Muscle layer of duodenum (tissue), 2 donors: ENCODE data around the gene SLC27A3.
A peak's percentile ranks its signal among the peaks of the same experiment; 100 is the strongest.

Experiments used
- H3K27ac ChIP-seq: one replicate; pipeline ENCODE4 v1.7.0; 2013; ENCODE audit warnings: mild to moderate bottlenecking, low read length
- H3K27me3 ChIP-seq: one replicate; pipeline ENCODE4 v1.7.0; 2013; ENCODE audit warnings: low read depth, mild to moderate bottlenecking, control low read depth, low read length
- H3K36me3 ChIP-seq, 2 donors: one replicate each; pipeline ENCODE4 v1.7.0; 2013; ENCODE audit warnings: low read length in 2 of 2, control low read depth in 1 of 2, mild to moderate bottlenecking in 1 of 2; ENCODE audit not compliant: insufficient read depth in 2 of 2, control insufficient read depth in 1 of 2
- H3K4me1 ChIP-seq, 2 donors: one replicate each; pipeline ENCODE4 v1.7.0; 2013; ENCODE audit warnings: low read length in 2 of 2, mild to moderate bottlenecking in 2 of 2, control low read depth in 1 of 2, moderate library complexity in 1 of 2; ENCODE audit not compliant: insufficient read depth in 2 of 2, control insufficient read depth in 1 of 2
- H3K4me3 ChIP-seq, 2 donors: one replicate each; pipeline ENCODE4 v1.7.0; 2013; ENCODE audit warnings: low read length in 2 of 2, low read depth in 1 of 2, mild to moderate bottlenecking in 1 of 2
- H3K9me3 ChIP-seq, 2 donors: one replicate each; pipeline ENCODE4 v1.7.0; 2013; ENCODE audit warnings: low read length in 2 of 2, control low read depth in 1 of 2, mild to moderate bottlenecking in 1 of 2; ENCODE audit not compliant: control insufficient read depth in 1 of 2
- donor health status: healthy.

Gene SLC27A3

GRCh38 chr1:153804112-153804511 lies 28.9 kb downstream of the SLC27A3 start:
- Histone ChIP-seq H3K9me3 (no peaks in the 10 kb centered on the region), H3K4me1 (peaks cover 0 to 6% of the 10 kb centered on the region in 2 donors), H3K27me3 (no peaks in the 10 kb centered on the region), H3K4me3 (no peak overlapping the region), H3K27ac (no peak overlapping the region), H3K36me3 (peaks cover 11 to 29% of the 10 kb centered on the region in 2 donors)

GRCh38 chr1:153805042-153805745 lies 30.0 kb downstream of the SLC27A3 start:
- Histone ChIP-seq H3K4me3 (no peak overlapping the region), H3K27ac (peak overlapping the region; percentile 2), H3K9me3 (no peaks in the 10 kb centered on the region), H3K36me3 (peaks cover 15 to 34% of the 10 kb centered on the region in 2 donors), H3K27me3 (no peaks in the 10 kb centered on the region), H3K4me1 (peaks cover 0 to 6% of the 10 kb centered on the region in 2 donors)

GRCh38 chr1:153805886-153806719 lies 30.9 kb downstream of the SLC27A3 start:
- Histone ChIP-seq H3K4me1 (peaks cover 0 to 6% of the 10 kb centered on the region in 2 donors), H3K36me3 (peaks cover 17 to 42% of the 10 kb centered on the region in 2 donors), H3K4me3 (no peak overlapping the region), H3K27ac (peak overlapping the region; percentile 12), H3K9me3 (no peaks in the 10 kb centered on the region), H3K27me3 (no peaks in the 10 kb centered on the region)

DNA sequence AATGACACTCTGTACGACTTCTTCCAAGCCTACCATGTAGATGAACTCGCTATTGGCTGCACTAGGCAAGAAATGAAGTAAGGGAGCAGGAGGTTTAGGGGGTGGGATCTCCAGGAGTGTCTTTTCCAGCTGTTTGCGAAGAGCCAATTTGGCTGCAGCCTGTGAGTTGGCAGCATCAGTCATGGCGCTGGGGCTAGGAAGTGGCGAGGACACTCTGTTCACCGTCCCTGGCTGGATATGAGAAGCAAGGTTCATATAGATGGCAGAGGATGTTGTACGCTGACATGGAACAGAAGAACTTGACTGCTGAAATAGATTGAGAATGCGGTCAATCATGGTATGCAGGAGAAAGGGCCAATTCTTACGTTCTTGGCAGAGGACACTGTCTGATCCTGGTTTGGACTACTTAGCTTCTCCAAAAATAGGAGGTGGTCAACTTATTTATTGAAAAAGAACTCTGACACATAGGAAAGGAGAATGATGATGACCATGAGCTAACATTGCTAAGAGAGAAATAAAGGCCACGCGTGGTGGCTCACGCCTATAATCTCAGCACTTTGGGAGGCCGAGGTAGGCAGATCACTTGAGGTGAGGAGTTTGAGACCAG lies 41.2 kb downstream of the SLC27A3 start:
- Histone ChIP-seq H3K27me3 (no peaks in the 10 kb centered on the region), H3K27ac (no peak overlapping the region), H3K9me3 (no peaks in the 10 kb centered on the region), H3K4me1 (no peaks in the 10 kb centered on the region), H3K36me3 (peaks cover 52 to 63% of the 10 kb centered on the region in 2 donors), H3K4me3 (no peak overlapping the region)

DNA sequence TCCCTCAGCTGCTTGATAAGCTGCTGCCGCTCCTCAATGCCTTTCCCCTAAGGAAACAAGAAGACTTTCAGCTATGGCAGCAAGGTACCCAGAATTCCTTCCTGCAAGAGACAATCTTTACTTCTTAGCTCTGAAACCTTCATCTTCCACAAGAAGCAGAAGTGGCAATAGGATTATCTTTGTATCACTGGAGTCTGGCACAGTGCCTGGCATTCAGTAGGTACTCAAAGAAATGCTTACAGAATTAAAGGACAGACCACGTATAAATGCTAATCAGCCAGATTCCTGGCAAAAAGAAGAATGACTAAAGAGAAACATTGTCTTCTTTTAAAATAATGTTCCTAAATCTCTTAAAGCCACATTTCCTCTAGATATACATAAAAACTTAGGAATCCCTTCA lies 43.7 kb downstream of the SLC27A3 start:
- Histone ChIP-seq H3K27ac (no peak overlapping the region), H3K4me3 (no peak overlapping the region), H3K27me3 (no peaks in the 10 kb centered on the region), H3K9me3 (no peaks in the 10 kb centered on the region), H3K36me3 (peaks cover 32 to 39% of the 10 kb centered on the region in 2 donors), H3K4me1 (no peaks in the 10 kb centered on the region)

GRCh38 chr1:153827168-153827964 lies 52.2 kb downstream of the SLC27A3 start:
- Histone ChIP-seq H3K4me1 (peaks cover 0 to 7% of the 10 kb centered on the region in 2 donors), H3K9me3 (no peaks in the 10 kb centered on the region), H3K4me3 (no peak overlapping the region), H3K27me3 (no peaks in the 10 kb centered on the region), H3K36me3 (peaks cover 14 to 21% of the 10 kb centered on the region in 2 donors), H3K27ac (no peak overlapping the region)
